Osteoblast (primary cell): Measurements from ENCODE around the gene UTF1. TPM values are rescaled to one million over a fixed set of nuclear protein-coding genes. Genes with fewer than 3 reads are reported as not detected.

Experiments used
- DNase-seq: peaks from one replicate; pipeline ENCODE4 v3.0.0; 2011; ENCODE audit warnings: low spot score, mixed read lengths; ENCODE audit not compliant: insufficient read length; ENCODE audit errors: missing footprints
- H2AFZ ChIP-seq: 2 replicates; pipeline ENCODE4 v1.6.0; 2011; ENCODE audit warnings: mild to moderate bottlenecking, low read length
- H3K27ac ChIP-seq: 2 replicates; pipeline ENCODE4 v1.5.1; 2011; ENCODE audit warnings: mild to moderate bottlenecking, low read depth, low read length, moderate library complexity
- H3K27me3 ChIP-seq: 2 replicates; pipeline ENCODE4 v1.6.0; 2012; ENCODE audit warnings: mild to moderate bottlenecking, control low read depth, inconsistent platforms, low read length, moderate library complexity; ENCODE audit not compliant: insufficient read depth
- H3K36me3 ChIP-seq: 2 replicates; pipeline ENCODE4 v1.5.1; 2011; ENCODE audit warnings: mild to moderate bottlenecking, low read length, control low read depth, moderate library complexity; ENCODE audit not compliant: insufficient read depth
- H3K4me1 ChIP-seq: 2 replicates; pipeline ENCODE4 v1.5.1; 2011; ENCODE audit warnings: mild to moderate bottlenecking, low read length, control low read depth, moderate library complexity; ENCODE audit not compliant: insufficient read depth
- H3K4me2 ChIP-seq: 2 replicates; pipeline ENCODE4 v1.6.0; 2011; ENCODE audit warnings: mild to moderate bottlenecking, low read length; ENCODE audit not compliant: insufficient read depth
- H3K4me3 ChIP-seq: fragments of 200-600 bp; sonication (generic); 3 replicates; pipeline ENCODE4 v1.5.1; 2012; ENCODE audit warnings: mild to moderate bottlenecking, low read length, inconsistent platforms; ENCODE audit not compliant: insufficient read depth
- H3K79me2 ChIP-seq: 2 replicates; pipeline ENCODE4 v1.6.0; 2012; ENCODE audit warnings: mild to moderate bottlenecking, low read length, control low read depth, inconsistent platforms; ENCODE audit not compliant: insufficient read depth
- H3K9me3 ChIP-seq: 2 replicates; pipeline ENCODE4 v1.5.1; 2011; ENCODE audit warnings: low read depth, low read length, control low read depth
- H4K20me1 ChIP-seq: 2 replicates; pipeline ENCODE4 v1.6.0; 2012; ENCODE audit warnings: mild to moderate bottlenecking, low read length, control low read depth; ENCODE audit not compliant: insufficient read depth
- total RNA-seq: library from RNA; depleted of rRNA; stranded (reverse); fragments of >200 nt; gene quantifications from 2 replicates; pipeline ENCODE4 v1.2.3, GENCODE V29; 2012
- TF ChIP-seq, protein P1 (sequence below): IDR thresholded peaks from 2 replicates; pipeline ENCODE4 v1.5.1; 2011; ENCODE audit warnings: mild to moderate bottlenecking, low read depth, low read length, moderate library complexity; ENCODE audit errors: extremely low read depth

The UTF1 gene
- total RNA-seq, 1 donor: not detected

DNA sequence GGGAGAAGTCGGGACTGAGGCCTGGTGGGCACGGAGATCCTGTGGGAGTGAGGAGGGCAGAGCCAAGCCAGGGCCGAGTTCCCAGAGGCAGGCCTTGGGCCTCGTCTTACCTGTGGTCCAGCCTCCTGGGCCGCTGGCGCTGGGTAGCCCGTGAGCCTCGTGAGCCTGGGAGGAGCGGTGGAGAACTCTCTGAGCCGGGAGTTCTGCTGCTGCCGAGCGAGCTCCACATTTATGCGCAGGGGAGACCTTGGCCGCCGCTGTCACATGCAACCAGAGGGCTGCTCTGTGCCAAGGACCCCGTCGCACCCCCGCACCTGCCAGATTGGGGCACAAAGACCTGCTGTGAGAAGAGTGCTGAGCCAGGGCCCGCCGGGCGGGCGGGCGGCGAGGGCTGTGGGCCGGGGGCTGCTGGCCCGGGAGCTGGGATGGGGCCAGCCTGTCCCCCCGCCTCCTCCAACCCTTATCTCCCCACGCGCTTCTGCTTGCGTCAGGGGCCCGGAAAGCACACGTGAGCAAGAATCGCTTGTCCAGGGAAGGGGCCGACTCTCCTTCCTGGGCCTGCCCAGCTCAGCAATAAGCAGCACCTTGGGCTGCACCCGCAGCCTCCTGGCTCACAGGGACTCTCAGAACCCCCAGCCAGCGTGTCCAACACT is 17.8 kb downstream of the UTF1 start:
- H3K36me3 ChIP-seq: no peaks in the 10 kb centered on the region
- H3K79me2 ChIP-seq: no peaks in the 10 kb centered on the region
- H3K27ac ChIP-seq: no peak overlapping the region
- TF ChIP-seq, protein P1, sequence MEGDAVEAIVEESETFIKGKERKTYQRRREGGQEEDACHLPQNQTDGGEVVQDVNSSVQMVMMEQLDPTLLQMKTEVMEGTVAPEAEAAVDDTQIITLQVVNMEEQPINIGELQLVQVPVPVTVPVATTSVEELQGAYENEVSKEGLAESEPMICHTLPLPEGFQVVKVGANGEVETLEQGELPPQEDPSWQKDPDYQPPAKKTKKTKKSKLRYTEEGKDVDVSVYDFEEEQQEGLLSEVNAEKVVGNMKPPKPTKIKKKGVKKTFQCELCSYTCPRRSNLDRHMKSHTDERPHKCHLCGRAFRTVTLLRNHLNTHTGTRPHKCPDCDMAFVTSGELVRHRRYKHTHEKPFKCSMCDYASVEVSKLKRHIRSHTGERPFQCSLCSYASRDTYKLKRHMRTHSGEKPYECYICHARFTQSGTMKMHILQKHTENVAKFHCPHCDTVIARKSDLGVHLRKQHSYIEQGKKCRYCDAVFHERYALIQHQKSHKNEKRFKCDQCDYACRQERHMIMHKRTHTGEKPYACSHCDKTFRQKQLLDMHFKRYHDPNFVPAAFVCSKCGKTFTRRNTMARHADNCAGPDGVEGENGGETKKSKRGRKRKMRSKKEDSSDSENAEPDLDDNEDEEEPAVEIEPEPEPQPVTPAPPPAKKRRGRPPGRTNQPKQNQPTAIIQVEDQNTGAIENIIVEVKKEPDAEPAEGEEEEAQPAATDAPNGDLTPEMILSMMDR: no peak
- no peak overlapping the region for H3K4me3 ChIP-seq
- no peak for DNase-seq
- H3K4me2 ChIP-seq: no peak overlapping the region
- H4K20me1 ChIP-seq: no peaks in the 10 kb centered on the region
- H3K9me3 ChIP-seq: no peaks in the 10 kb centered on the region
- H3K4me1 ChIP-seq: no peaks in the 10 kb centered on the region
- no peak overlapping the region for H2AFZ ChIP-seq
- H3K27me3 ChIP-seq: peaks cover 50% of the 10 kb centered on the region

DNA sequence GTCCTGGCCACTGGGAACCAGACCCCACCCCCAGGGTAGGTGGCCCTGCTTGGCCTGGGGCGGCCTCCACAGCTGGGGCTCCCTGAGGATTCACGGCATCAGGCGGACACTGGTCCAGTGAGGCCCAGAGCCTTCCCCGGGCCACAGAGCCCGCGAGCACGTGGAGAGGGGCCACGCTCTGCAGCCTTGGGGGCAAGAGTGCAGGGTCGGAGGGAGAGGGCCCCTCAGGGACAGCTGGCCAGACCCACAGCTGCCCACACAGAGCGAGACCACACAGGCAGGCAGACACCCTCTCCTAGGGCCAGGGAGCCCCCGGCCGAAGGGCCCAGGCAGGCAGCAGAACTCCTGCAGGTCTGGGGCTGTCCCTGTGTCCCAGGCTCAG is 18.3 kb downstream of the UTF1 start:
- no peaks in the 10 kb centered on the region for H3K9me3 ChIP-seq
- no peak overlapping the region for H2AFZ ChIP-seq
- TF ChIP-seq, protein P1: no peak
- H3K4me1 ChIP-seq: no peaks in the 10 kb centered on the region
- H3K4me2 ChIP-seq: no peak overlapping the region
- peaks cover 47% of the 10 kb centered on the region for H3K27me3 ChIP-seq
- no peak overlapping the region for H3K27ac ChIP-seq
- no peaks in the 10 kb centered on the region for H3K79me2 ChIP-seq
- H3K36me3 ChIP-seq: no peaks in the 10 kb centered on the region
- no peak overlapping the region for H3K4me3 ChIP-seq
- H4K20me1 ChIP-seq: no peaks in the 10 kb centered on the region
- no peak for DNase-seq

DNA sequence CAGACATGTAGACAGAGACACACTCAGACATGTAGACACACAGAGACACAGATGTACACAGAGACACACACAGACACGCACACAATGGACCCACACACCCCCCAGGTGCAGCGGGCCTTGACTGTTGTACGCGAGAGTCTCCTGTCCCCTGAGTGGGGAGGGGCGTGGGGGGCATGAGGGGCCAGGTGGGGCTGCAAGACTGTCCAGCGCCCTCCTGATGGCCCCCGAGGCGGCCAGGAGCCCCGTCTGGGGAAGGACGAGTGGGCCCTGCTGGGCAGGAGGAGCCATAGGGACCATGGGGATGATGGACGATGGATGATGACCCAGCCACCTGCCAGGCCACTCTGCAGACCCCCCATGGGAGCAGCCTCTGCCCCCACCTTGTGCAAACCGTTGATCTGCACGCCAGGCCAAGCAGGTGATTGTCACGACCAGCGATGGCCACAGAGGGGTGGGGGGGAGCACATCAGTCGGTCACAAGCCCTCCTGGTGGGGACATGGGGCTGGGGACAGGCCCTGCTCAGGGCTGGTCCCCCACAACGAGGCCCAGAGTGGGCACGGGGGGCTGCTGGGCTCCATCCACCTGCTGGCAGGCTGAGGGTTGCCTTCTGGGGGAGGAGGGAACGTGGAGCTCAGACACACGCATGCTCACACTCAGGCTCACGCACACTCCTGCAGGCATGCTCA is 19.2 kb downstream of the UTF1 start:
- Histone ChIP-seq H2AFZ (no peak overlapping the region), H3K4me3 (no peak overlapping the region), H3K9me3 (no peaks in the 10 kb centered on the region), H4K20me1 (no peaks in the 10 kb centered on the region), H3K27me3 (peaks cover 40% of the 10 kb centered on the region), H3K4me2 (no peak overlapping the region), H3K27ac (no peak overlapping the region), H3K4me1 (no peaks in the 10 kb centered on the region), H3K79me2 (no peaks in the 10 kb centered on the region), H3K36me3 (no peaks in the 10 kb centered on the region)
- DNase-seq: no peak
- TF ChIP-seq, protein P1: no peak

DNA sequence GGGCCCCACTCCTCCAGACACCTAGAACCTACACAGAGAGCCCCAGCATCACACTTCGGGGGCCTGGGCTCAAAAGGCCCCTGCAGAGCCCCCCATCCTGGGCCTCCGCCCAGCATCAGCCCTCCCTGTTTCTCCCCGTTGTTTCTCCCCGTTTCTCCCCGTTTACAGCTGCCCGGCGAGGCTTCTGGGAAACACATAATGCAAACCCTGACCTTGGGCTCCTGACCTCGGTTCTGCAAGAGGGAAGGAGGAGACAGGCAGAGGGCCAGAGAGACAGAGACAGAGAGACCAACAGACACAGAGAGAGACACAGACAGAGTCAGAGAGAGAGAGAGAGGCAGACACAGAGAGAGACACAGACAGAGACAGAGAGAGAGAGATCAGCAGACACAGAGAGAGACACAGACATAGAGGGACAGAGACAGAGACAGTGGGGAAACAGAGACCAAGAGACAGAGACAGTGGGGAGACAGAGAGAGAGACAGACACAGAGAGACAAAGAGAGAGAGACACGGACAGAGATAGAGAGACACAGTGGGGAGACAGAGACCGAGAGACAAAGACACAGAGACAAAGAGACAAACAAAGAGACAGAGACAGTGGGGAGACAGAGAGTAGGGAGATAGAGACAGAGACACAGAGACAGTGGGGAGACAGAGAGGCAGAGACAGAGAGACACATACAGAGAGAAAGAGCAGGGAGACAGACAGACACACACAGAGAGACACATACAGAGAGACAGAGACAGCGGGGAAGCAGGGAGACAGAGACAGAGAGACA is 20.1 kb downstream of the UTF1 start:
- Histone ChIP-seq H3K79me2 (no peaks in the 10 kb centered on the region), H3K9me3 (no peaks in the 10 kb centered on the region), H3K27me3 (peaks cover 35% of the 10 kb centered on the region), H3K4me1 (no peaks in the 10 kb centered on the region), H2AFZ (no peak overlapping the region), H4K20me1 (no peaks in the 10 kb centered on the region), H3K4me3 (no peak overlapping the region), H3K36me3 (no peaks in the 10 kb centered on the region), H3K4me2 (no peak overlapping the region), H3K27ac (no peak overlapping the region)
- DNase-seq: no peak
- TF ChIP-seq, protein P1: no peak
